Colon (tissue), 2 donors: ENCODE results near the gene SFXN5.

Experiments
- FAIRE-seq: peaks from 2 replicates; lab custom pipeline; 2012; peaks lifted over from hg19 to GRCh38; lab: Jason Lieb, UNC
- donor health status: control.
- donor health status: control.

Gene SFXN5

GRCh38 chr2:73043929-73044832 is 27.3 kb downstream of the SFXN5 start:
- FAIRE-seq, result no peak

GRCh38 chr2:73043276-73043675 is 28.2 kb downstream of the SFXN5 start:
- no peak for FAIRE-seq

- no peak for FAIRE-seq
Measured at GRCh38 chr2:73037947-73038585, 33.4 kb downstream of the SFXN5 start.

GRCh38 chr2:73036766-73037165 is 34.7 kb downstream of the SFXN5 start:
- FAIRE-seq, result no peak

- no peak for FAIRE-seq
Measured at GRCh38 chr2:73035899-73036711, 35.4 kb downstream of the SFXN5 start.

- no peak for FAIRE-seq
Measured at GRCh38 chr2:73034661-73035375, 36.7 kb downstream of the SFXN5 start.

GRCh38 chr2:73033766-73034381 is 37.6 kb downstream of the SFXN5 start:
- FAIRE-seq, result no peak

GRCh38 chr2:73033142-73033765 is 38.3 kb downstream of the SFXN5 start:
- FAIRE-seq, result no peak

- no peak for FAIRE-seq
Measured at GRCh38 chr2:73032702-73033097, 38.8 kb downstream of the SFXN5 start.

- FAIRE-seq, result no peak
Measured at GRCh38 chr2:73031725-73032701, 39.5 kb downstream of the SFXN5 start.

- no peak for FAIRE-seq
Measured at GRCh38 chr2:73031095-73031678, 40.3 kb downstream of the SFXN5 start.

GRCh38 chr2:73028841-73029240 is 42.7 kb downstream of the SFXN5 start:
- no peak for FAIRE-seq

GRCh38 chr2:73027340-73027739 is 44.2 kb downstream of the SFXN5 start:
- FAIRE-seq, result no peak

- FAIRE-seq, result no peak
Measured at GRCh38 chr2:73023497-73023896, 48.0 kb downstream of the SFXN5 start.

GRCh38 chr2:73022024-73022568 is 49.4 kb downstream of the SFXN5 start:
- FAIRE-seq, result no peak

GRCh38 chr2:73021371-73022010 is 50.0 kb downstream of the SFXN5 start:
- no peak for FAIRE-seq

- FAIRE-seq, result no peak
Measured at GRCh38 chr2:73020657-73021370, 50.7 kb downstream of the SFXN5 start.

- FAIRE-seq, result no peak
Measured at GRCh38 chr2:73020306-73020656, 51.2 kb downstream of the SFXN5 start.
